Endothelial cell of hepatic sinusoid (primary cell): Measurements from ENCODE around the gene CYP24A1.

ENCODE experiments used
- in situ Hi-C: cut with HindIII; loops from 2 replicates; pipeline ENCODE4 v1.10.0; 2017; ENCODE audit warnings: low sequenced_read_pairs

The CYP24A1 gene

DNA sequence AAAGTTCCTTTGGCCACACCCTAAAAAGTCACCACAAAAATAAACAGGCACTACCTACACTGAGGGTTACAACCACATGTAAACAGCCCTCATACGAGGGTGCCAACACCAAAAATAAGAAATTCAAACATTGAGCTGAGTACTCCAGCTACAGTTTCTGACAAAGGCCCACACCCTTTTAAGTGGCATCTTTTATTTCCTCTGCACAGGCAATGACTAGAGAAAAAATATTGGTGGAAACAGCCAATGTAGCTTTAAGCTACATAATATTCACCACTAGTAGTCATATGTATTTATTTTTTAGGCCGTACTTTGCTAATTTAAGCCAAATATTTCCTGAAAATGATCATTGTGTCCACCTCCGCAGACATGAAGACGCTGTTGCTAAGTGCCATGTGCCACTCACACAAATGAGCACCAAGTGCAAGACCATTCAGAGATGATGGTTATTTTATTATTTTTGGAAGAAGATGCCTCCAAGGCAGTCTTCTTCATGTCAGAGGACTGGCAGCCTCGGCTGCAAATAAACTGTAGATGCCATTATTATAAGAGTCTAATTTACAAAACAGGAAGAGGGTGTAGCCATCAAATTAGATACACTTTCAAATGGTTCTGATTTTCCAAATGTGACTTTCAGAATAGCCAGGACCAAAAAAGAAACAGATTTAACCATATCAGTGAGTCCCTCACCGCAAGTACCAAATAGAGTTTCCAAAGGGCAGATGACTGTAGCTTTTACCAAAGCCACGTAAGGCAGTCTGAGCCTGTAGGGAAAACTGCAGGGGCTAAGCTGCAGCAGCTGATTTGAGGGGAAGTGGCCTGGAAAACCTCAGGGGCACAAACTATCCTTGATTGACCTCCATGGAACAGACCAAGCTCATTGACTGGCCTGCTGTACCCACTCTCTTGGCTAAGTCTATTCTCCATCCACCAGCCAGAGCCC, 13.4 kb downstream of the CYP24A1 start:
- in situ Hi-C loops = no loop called here

DNA sequence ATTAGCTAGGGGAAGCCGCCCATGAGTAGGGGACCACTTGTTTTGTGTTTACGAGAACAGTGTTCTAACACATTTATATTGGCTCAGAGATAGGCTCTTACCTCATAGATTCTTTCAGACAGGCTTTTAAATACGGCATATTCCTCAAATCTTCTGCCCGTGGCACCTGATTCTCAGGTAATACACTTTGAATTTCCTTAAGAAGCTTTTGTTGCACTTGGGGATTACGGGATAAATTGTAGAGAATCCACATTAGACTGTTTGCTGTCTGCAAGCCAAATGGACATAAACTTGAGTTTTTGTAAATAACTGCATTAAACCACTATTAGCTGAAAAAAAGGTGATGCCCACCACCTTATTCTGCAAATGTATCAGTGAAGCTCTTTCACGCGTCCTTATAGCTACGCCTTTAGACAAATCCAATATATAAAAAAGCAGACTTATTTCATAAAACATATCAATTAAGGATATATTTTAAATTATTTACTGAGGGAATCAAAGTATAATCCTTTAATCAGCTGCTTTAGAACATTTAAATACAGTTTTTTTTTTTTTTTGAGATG, 14.8 kb downstream of the CYP24A1 start:
- in situ Hi-C loops = no loop called here

DNA sequence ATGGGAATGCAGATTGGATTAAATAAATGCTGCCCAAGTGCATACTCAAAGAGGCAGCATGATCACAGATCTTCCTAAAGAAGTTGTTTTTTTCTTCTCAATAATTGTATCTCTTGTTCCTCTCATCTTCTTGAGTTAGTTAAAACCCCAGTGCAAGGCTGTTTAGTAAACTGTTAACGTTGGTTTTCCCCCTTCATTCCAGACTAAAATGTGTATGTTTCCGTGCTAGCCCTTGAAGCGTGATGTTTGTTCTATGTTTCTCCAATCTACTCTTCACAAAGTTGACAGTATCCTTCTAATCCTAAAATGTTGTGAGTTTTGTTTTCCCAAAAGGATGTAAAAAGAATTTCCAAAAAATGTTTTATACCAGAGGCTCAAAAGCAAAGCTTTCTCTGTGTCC, 15.6 kb downstream of the CYP24A1 start:
- in situ Hi-C loops = no loop called here

DNA sequence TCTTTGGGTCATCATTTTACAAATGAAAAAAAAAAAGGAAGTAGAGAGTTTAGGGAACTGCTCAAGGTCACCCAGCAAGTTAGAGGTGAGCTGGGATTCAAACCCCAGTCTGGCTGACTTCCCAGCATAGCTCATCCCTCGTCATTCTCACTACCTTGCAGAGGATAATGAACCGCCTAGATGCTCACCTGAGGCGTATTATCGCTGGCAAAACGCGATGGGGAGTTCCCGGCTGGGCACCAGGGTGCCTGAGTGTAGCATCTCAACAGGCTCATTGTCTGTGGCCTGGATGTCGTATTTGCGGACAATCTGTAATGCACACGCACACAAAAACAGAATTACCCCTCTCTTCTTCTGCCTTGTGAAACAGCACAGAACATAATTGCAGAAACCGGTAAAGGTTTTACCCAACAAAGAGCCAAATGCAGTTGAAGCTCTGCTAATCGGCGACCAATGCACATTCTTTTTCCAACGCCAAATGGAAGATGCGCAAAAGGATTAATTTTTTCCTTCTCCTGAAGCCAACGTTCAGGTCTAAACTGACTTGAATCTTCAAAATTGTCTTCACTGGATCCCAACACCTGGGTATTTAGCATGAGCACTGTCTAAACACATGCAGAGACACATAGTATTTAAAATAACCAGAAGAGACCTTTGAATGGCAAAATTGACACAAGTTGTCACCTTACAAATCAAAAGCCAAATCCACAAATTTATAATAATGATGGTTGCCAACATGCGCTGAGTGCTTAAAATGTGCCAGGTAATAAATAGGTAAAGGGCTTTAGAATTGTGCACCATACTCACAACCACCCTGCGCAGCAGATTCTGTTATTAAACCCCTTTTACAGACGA, 16.6 kb downstream of the CYP24A1 start:
- in situ Hi-C loops = no loop called here

DNA sequence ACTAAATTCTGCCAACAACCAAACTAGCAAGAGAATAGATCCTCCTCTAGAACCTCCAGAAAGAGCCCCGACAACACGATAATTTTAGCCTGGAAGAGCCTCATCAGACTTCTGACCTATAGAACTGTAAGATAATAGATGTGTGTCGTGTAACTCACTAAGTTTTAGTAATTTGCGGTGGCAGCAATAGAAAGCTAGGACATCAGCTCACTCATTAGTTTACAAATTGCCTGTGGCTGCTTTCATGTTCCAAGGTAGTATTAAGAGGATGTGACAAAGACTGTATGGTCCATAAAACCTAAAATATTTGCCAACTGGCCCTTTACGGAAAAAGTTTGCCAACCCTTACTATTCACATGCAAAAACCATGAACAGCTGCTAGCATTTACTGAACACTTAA, 17.3 kb downstream of the CYP24A1 start:
- in situ Hi-C loops = no loop called here

DNA sequence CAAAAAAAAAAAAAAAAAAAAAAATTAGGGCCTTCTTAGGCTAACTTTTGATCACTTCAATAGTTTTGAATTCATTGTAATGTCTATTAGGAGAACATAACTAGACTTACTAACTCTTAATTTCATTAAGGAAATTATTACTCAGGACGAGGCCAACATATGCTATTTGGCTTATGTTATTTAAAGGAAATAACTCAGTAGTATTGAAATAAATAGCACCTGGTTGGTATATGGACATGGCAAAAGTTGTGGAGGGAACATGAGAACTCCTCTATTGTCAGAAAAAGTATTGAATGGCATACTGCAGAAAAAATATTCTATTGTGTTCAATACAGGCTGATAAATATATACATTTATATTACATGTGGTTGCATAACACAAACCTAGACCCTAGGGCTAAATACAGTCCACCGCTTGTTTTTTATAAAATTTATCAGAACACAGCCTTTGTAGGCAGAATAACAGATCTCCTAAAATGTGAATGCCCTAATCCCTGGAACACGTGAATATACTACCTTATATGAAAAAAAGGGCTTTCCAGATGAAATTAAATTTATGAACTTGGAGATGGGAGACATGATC, 18.0 kb downstream of the CYP24A1 start:
- in situ Hi-C loops = no loop called here

DNA sequence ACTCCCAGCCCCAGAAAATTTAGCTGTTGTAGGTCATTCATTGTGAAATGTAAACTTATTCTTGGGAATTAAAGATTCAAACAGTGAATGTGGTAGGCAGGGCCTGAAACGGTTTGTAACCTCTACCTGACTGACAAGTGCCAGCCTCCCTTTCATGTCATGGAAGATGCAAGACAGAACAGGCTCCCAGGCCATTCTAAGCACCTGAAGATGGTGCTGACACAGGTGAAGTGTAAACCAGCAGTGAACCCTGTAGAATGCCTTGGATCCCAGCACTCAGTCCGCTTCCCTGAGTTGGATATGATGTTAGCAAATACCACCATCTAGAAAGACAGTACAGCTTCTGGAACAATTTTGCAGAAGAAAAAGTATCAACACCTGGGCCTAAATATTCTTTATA, 19.3 kb downstream of the CYP24A1 start:
- in situ Hi-C loops = no loop called here

GRCh38 chr20:54153847-54154246, 19.9 kb downstream of the CYP24A1 start:
- in situ Hi-C loops = no loop called here

GRCh38 chr20:54153041-54153327, 20.8 kb downstream of the CYP24A1 start:
- in situ Hi-C loops = no loop called here

- in situ Hi-C loops = no loop called here
Measured at GRCh38 chr20:54152227-54153040, 21.4 kb downstream of the CYP24A1 start.

- in situ Hi-C loops = no loop called here
Measured at GRCh38 chr20:54151511-54152226, 22.1 kb downstream of the CYP24A1 start.

DNA sequence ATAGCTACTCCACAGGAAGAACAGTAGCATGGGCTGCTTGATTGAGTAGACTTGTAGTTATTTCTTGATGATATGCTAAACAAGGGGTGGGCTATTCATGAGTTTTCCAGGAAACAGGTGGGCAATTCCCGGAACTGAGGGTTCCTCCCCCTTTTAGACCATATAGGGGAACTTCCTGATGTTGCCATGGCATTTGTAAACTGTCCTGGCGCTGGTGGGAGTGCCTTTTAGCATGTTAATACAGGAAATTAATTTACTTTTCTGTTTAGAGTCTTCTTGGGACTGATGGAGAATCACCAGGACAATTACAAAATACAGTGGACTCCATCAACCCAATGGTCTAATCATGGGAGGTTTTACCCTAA, 22.7 kb downstream of the CYP24A1 start:
- in situ Hi-C loops = no loop called here

DNA sequence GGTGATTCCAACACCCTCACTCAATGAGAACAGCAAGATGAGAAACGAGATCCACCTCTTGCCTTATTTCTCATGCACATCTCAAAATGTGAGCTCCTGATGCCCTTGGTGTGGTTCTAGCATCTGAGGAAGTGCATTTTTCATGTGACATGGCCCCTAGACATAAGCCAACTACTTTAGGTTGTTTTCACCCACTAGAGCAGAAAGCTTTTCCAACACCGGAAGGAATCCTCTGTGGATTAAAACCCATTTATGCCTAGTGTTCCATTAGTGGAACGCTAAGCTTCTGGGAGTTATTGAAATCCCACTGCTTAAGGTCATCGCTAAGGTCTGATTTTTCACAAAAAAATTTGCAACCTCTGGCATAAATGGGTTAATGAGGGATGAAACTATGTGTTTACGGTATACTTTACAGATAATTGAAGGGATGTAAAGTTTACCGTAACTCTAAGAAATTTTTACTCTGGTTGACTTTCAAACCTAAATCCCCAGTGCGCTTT, 24.0 kb downstream of the CYP24A1 start:
- in situ Hi-C loops = no loop called here

GRCh38 chr20:54148947-54149764, 24.6 kb downstream of the CYP24A1 start:
- in situ Hi-C loops = no loop called here

GRCh38 chr20:54146672-54147071, 27.1 kb downstream of the CYP24A1 start:
- in situ Hi-C loops = no loop called here

- in situ Hi-C loops = no loop called here
Measured at GRCh38 chr20:54144847-54145414, 28.9 kb downstream of the CYP24A1 start.

GRCh38 chr20:54140927-54141566, 32.7 kb downstream of the CYP24A1 start:
- in situ Hi-C loops = no loop called here

DNA sequence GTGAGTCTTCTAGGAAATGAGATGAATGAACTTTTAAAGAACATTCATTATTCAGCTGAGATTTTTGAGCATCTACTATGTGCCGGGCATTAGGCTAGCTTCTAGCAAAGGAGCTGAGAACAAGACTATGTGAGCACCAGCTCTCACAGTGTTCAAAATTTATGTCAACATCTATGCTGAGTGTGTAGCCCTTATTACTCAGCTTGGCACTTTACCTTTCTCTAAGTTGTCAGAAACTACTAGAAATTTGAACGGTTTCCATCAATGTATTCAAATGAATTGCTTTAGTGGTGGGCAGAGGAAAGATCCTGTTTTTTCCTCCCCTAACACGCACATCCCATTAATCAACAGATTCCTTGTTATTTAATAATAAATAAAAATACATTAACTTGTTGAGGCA, 33.3 kb downstream of the CYP24A1 start:
- in situ Hi-C loops = no loop called here
